Panc1 (cell line): Measurements from ENCODE around the gene ITGA11.

Experiments used
- CTCF ChIP-seq: fragments of 450-650 bp; IDR thresholded peaks from 2 replicates; pipeline ENCODE4 v1.5.1; 2017; ENCODE audit warnings: mild to moderate bottlenecking
- REST ChIP-seq, 2 experiments: IDR thresholded peaks; 2 replicates each; pipeline ENCODE4 v1.6.1; 2011 to 2012; ENCODE audit warnings: low read depth in 2 of 2, control low read depth in 1 of 2, low read length in 1 of 2, mild to moderate bottlenecking in 1 of 2, moderate library complexity in 1 of 2; ENCODE audit not compliant: insufficient read depth in 1 of 2
- SIN3A ChIP-seq: IDR thresholded peaks from 2 replicates; pipeline ENCODE4 v1.6.1; 2012; ENCODE audit warnings: low read depth, mild to moderate bottlenecking, low read length, moderate library complexity, borderline replicate concordance; ENCODE audit not compliant: insufficient read depth

GRCh38 chr15:68440136-68440535 is 8.2 kb upstream of the ITGA11 start:
- no peak for TF ChIP-seq CTCF
- TF ChIP-seq REST (IDR thresholded peaks at IDR 0.05; ENCODE audit: insufficient read depth in 1 of 2, low read depth in 2 of 2, low read length in 1 of 2): no peak
- no peak for TF ChIP-seq SIN3A
